SK-N-SH (cell line): ENCODE measurements around the gene EPB41L1. TPM values are rescaled to one million over a fixed set of nuclear protein-coding genes. Genes with fewer than 3 reads are reported as not detected.

Source experiments
- CTCF ChIA-PET: fragments of 300-600, 350-600 bp; formaldehyde crosslinking; extraction: SDS; loops from one replicate; lab custom pipeline; 2021; lab: Yijun Ruan, JAX
- POLR2A ChIA-PET: fragments of 350-600 bp; sonication (Branson Sonifier 250); formaldehyde crosslinking; extraction: SDS; loops from one replicate; lab custom pipeline; 2020; ENCODE audit warnings: antibody characterized with exemption, inconsistent platforms; lab: Yijun Ruan, JAX
- DNase-seq: peaks from one replicate; pipeline ENCODE4 v3.0.0; 2012
- H2AFZ ChIP-seq: fragments of 200-600 bp; sonication (generic); 2 replicates; pipeline ENCODE4 v1.8.1; 2016; ENCODE audit warnings: antibody characterized with exemption, mild to moderate bottlenecking, low read depth
- H3F3A ChIP-seq: fragments of 200-600 bp; sonication (generic); replicated peaks from 2 replicates; pipeline ENCODE3; 2016; ENCODE audit warnings: antibody characterized with exemption, mild to moderate bottlenecking; ENCODE audit not compliant: insufficient read depth
- H3K27ac ChIP-seq, 2 experiments: fragments of 200-500 bp in 1 of 2; fragments of 200-600 bp in 1 of 2; sonication (Bioruptor generic) in 1 of 2; sonication (generic), shearing (Covaris generic) in 1 of 2; 2 replicates each; pipeline versions ENCODE4 v1.5.1 to v1.6.1; 2014 to 2016; ENCODE audit warnings: low read depth in 2 of 2, inconsistent platforms in 1 of 2, low read length in 1 of 2, mild to moderate bottlenecking in 1 of 2, mixed read lengths in 1 of 2
- H3K27me3 ChIP-seq: fragments of 200-600 bp; sonication (generic), shearing (Covaris generic); 2 replicates; pipeline ENCODE4 v1.6.1; 2016; ENCODE audit warnings: mixed run types; ENCODE audit not compliant: insufficient read depth
- H3K36me3 ChIP-seq, 2 experiments: fragments of 200-500 bp in 1 of 2; fragments of 200-600 bp in 1 of 2; sonication (Bioruptor generic) in 1 of 2; sonication (generic) in 1 of 2; replicated peaks in 1 of 2; 2 replicates each; pipeline versions ENCODE3 to v1.5.1; 2014 to 2016; ENCODE audit warnings: low read length in 1 of 2, mild to moderate bottlenecking in 1 of 2; ENCODE audit not compliant: insufficient read depth in 2 of 2, control insufficient read depth in 1 of 2
- H3K4me1 ChIP-seq, 2 experiments: fragments of 200-500 bp in 1 of 2; fragments of 200-600 bp in 1 of 2; sonication (Bioruptor generic) in 1 of 2; sonication (generic), shearing (Covaris generic) in 1 of 2; 2 replicates each; pipeline versions ENCODE4 v1.5.1 to v1.6.1; 2014 to 2016; ENCODE audit warnings: low read depth in 1 of 2, low read length in 1 of 2, mixed run types in 1 of 2; ENCODE audit not compliant: insufficient read depth in 2 of 2, control insufficient read depth in 1 of 2
- H3K4me2 ChIP-seq: fragments of 200-600 bp; sonication (generic), shearing (Covaris generic); 2 replicates; pipeline ENCODE4 v1.6.1; 2017; ENCODE audit warnings: mixed run types
- H3K4me3 ChIP-seq, 2 experiments: fragments of 200-500 bp in 1 of 2; fragments of 200-600 bp in 1 of 2; sonication (Bioruptor generic) in 1 of 2; sonication (generic), shearing (Covaris generic) in 1 of 2; 2 replicates each; pipeline versions ENCODE4 v1.5.1 to v1.8.1; 2014 to 2016; ENCODE audit warnings: low read depth in 2 of 2, inconsistent platforms in 1 of 2, low read length in 1 of 2, mild to moderate bottlenecking in 1 of 2, mixed read lengths in 1 of 2, moderate library complexity in 1 of 2
- H3K79me2 ChIP-seq: fragments of 200-600 bp; sonication (generic); 2 replicates; pipeline ENCODE4 v1.8.1; 2017; ENCODE audit warnings: mild to moderate bottlenecking; ENCODE audit not compliant: insufficient read depth
- H3K9ac ChIP-seq: fragments of 200-600 bp; sonication (generic); 2 replicates; pipeline ENCODE4 v1.6.1; 2017; ENCODE audit warnings: mixed run types
- H3K9me2 ChIP-seq: fragments of 200-600 bp; sonication (generic); 2 replicates; pipeline ENCODE4 v1.6.1; 2017; ENCODE audit warnings: mixed run types
- H3K9me3 ChIP-seq: fragments of 200-600 bp; sonication (generic); 2 replicates; pipeline ENCODE4 v1.6.1; 2017; ENCODE audit warnings: mixed run types, mild to moderate bottlenecking, moderate library complexity
- H4K20me1 ChIP-seq: fragments of 200-600 bp; sonication (generic); 2 replicates; pipeline ENCODE4 v1.6.1; 2017; ENCODE audit warnings: mild to moderate bottlenecking, mixed run types; ENCODE audit not compliant: insufficient read depth
- CHD2 ChIP-seq: fragments of 150-350 bp; IDR thresholded peaks from 2 replicates; pipeline ENCODE4 v1.6.1; 2018; ENCODE audit warnings: low read length; ENCODE audit not compliant: partially characterized antibody
- CTCF ChIP-seq: fragments of 200-600 bp; sonication (generic); IDR thresholded peaks from 2 replicates; pipeline ENCODE4 v1.6.1; 2017; ENCODE audit warnings: antibody characterized with exemption, mild to moderate bottlenecking, moderate library complexity
- ELF1 ChIP-seq: IDR thresholded peaks from 2 replicates; pipeline ENCODE4 v1.4.0; 2012
- EP300 ChIP-seq, 2 experiments: IDR thresholded peaks; 2 replicates each; pipeline versions ENCODE4 v1.4.0 to v1.6.1; 2012; ENCODE audit warnings: borderline replicate concordance in 1 of 2, low read depth in 1 of 2, low read length in 1 of 2
- FOXJ3 ChIP-seq: sonication (generic); formaldehyde crosslinking; IDR thresholded peaks from 2 replicates; pipeline ENCODE4 v1.5.1; 2020; ENCODE audit warnings: mild to moderate bottlenecking, missing genetic modification reagents
- IRF3 ChIP-seq: fragments of 150-350 bp; IDR thresholded peaks from 2 replicates; pipeline ENCODE4 v1.6.1; 2016; ENCODE audit warnings: mild to moderate bottlenecking, low read depth, low read length
- RCOR1 ChIP-seq: fragments of 150-350 bp; IDR thresholded peaks from 2 replicates; pipeline ENCODE4 v1.6.1; 2017; ENCODE audit warnings: antibody characterized with exemption, low read length
- TAF1 ChIP-seq: IDR thresholded peaks from 2 replicates; pipeline ENCODE4 v1.6.1; 2012; ENCODE audit warnings: low read depth, mild to moderate bottlenecking, low read length, moderate library complexity, borderline replicate concordance
- TEAD4 ChIP-seq: IDR thresholded peaks from 2 replicates; pipeline ENCODE4 v1.4.0; 2012; ENCODE audit warnings: mild to moderate bottlenecking, borderline replicate concordance; ENCODE audit not compliant: insufficient read depth
- USF1 ChIP-seq: IDR thresholded peaks from 2 replicates; pipeline ENCODE4 v1.4.0; 2012; ENCODE audit warnings: low read depth, borderline replicate concordance
- WGBS: methylation state at CpG from one replicate; pipeline ENCODE4 v1.1.6; 2017; ENCODE audit warnings: low lambda C conversion rate; 5-methylcytosine and 5-hydroxymethylcytosine counted together
- polyA plus RNA-seq, 3 experiments: library from polyadenylated mRNA; depleted of rRNA; stranded (reverse); fragments of >200 nt; gene quantifications; 2 replicates each; pipeline ENCODE4 v1.2.3, GENCODE V29; 2012
- TF ChIP-seq, protein P1 (sequence below): IDR thresholded peaks from 2 replicates; pipeline ENCODE4; 2012

Gene EPB41L1
- polyA plus RNA-seq, 1 of the 3 experiments (the other 2 are of a cell fraction): 26.1 TPM

- 88% methylated on average over 7 of the region's 7 CpGs for WGBS
- TF ChIP-seq CTCF (no peak), ELF1 (no peak), FOXJ3 (CRISPR knock-in tag) (no peak), TAF1 (no peak), CHD2 (no peak), EP300 (IDR thresholded peaks at IDR 0.05; ENCODE audit: borderline replicate concordance in 1 of 2, low read depth in 1 of 2, low read length in 1 of 2) (no peak), USF1 (no peak), IRF3 (no peak), TEAD4 (no peak), RCOR1 (no peak)
- TF ChIP-seq, protein P1, sequence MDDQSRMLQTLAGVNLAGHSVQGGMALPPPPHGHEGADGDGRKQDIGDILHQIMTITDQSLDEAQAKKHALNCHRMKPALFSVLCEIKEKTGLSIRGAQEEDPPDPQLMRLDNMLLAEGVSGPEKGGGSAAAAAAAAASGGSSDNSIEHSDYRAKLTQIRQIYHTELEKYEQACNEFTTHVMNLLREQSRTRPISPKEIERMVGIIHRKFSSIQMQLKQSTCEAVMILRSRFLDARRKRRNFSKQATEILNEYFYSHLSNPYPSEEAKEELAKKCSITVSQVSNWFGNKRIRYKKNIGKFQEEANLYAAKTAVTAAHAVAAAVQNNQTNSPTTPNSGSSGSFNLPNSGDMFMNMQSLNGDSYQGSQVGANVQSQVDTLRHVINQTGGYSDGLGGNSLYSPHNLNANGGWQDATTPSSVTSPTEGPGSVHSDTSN: no peak
- Histone ChIP-seq H3F3A (no peaks in the 10 kb centered on the region), H3K79me2 (no peaks in the 10 kb centered on the region), H3K27me3 (no peaks in the 10 kb centered on the region), H2AFZ (no peak overlapping the region), H3K36me3 (peaks cover 3 to 18% of the 10 kb centered on the region in 2 experiments), H3K4me2 (no peak overlapping the region), H3K9me2 (no peaks in the 10 kb centered on the region), H3K4me1 (no peaks in the 10 kb centered on the region), H3K4me3 (no peak overlapping the region), H4K20me1 (no peaks in the 10 kb centered on the region), H3K9me3 (no peaks in the 10 kb centered on the region), H3K9ac (no peak overlapping the region), H3K27ac (no peak overlapping the region)
- DNase-seq: no peak
- ChIA-PET POLR2A (no interaction called here), CTCF (interaction anchor here (1.2 to 2.6 kb wide), 3 partner anchors 13 to 179 kb away, joined by 3 to 10 read pairs (median 5); no protein-coding TSS in a partner anchor)
These were observed 105.8 kb downstream of the EPB41L1 start for GRCh38 chr20:36260316-36260715.
